Panc1 (cell line): Measurements from ENCODE around the gene MTO1.

Experiments used
- POLR2AphosphoS5 ChIP-seq: IDR thresholded peaks from 2 replicates; pipeline ENCODE4 v1.6.1; 2012; ENCODE audit warnings: mild to moderate bottlenecking, low read depth, low read length, moderate library complexity
- TF ChIP-seq, protein P1 (sequence below): fragments of 450-650 bp; IDR thresholded peaks from 2 replicates; pipeline ENCODE4 v1.5.1; 2017; ENCODE audit warnings: mild to moderate bottlenecking
- TF ChIP-seq, protein P2 (sequence below), 2 experiments: IDR thresholded peaks; 2 replicates each; pipeline ENCODE4 v1.6.1; 2011 to 2012; ENCODE audit warnings: low read depth in 2 of 2, control low read depth in 1 of 2, low read length in 1 of 2, mild to moderate bottlenecking in 1 of 2, moderate library complexity in 1 of 2; ENCODE audit not compliant: insufficient read depth in 1 of 2

DNA sequence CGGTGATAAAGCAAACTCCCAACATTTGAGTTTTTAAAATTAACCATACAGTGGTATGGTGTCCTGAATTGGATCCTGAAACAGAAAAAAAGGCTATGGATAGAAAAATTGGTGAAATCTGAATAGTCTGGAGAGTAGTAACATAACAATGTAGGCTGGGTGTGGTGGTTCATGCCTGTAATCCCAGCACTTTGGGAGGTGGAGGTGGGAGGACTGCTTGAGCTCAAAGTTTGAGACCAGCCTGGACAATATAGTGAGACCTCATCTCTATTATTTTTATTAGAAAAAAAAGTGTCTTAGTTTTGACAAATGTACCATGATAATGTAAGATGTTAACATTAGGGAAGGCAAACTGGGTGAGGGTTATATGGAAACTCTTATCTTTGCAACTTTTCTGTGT is 48.3 kb downstream of the MTO1 start:
- TF ChIP-seq, protein P1, sequence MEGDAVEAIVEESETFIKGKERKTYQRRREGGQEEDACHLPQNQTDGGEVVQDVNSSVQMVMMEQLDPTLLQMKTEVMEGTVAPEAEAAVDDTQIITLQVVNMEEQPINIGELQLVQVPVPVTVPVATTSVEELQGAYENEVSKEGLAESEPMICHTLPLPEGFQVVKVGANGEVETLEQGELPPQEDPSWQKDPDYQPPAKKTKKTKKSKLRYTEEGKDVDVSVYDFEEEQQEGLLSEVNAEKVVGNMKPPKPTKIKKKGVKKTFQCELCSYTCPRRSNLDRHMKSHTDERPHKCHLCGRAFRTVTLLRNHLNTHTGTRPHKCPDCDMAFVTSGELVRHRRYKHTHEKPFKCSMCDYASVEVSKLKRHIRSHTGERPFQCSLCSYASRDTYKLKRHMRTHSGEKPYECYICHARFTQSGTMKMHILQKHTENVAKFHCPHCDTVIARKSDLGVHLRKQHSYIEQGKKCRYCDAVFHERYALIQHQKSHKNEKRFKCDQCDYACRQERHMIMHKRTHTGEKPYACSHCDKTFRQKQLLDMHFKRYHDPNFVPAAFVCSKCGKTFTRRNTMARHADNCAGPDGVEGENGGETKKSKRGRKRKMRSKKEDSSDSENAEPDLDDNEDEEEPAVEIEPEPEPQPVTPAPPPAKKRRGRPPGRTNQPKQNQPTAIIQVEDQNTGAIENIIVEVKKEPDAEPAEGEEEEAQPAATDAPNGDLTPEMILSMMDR, result no peak
- no peak for TF ChIP-seq POLR2AphosphoS5
- TF ChIP-seq, protein P2, sequence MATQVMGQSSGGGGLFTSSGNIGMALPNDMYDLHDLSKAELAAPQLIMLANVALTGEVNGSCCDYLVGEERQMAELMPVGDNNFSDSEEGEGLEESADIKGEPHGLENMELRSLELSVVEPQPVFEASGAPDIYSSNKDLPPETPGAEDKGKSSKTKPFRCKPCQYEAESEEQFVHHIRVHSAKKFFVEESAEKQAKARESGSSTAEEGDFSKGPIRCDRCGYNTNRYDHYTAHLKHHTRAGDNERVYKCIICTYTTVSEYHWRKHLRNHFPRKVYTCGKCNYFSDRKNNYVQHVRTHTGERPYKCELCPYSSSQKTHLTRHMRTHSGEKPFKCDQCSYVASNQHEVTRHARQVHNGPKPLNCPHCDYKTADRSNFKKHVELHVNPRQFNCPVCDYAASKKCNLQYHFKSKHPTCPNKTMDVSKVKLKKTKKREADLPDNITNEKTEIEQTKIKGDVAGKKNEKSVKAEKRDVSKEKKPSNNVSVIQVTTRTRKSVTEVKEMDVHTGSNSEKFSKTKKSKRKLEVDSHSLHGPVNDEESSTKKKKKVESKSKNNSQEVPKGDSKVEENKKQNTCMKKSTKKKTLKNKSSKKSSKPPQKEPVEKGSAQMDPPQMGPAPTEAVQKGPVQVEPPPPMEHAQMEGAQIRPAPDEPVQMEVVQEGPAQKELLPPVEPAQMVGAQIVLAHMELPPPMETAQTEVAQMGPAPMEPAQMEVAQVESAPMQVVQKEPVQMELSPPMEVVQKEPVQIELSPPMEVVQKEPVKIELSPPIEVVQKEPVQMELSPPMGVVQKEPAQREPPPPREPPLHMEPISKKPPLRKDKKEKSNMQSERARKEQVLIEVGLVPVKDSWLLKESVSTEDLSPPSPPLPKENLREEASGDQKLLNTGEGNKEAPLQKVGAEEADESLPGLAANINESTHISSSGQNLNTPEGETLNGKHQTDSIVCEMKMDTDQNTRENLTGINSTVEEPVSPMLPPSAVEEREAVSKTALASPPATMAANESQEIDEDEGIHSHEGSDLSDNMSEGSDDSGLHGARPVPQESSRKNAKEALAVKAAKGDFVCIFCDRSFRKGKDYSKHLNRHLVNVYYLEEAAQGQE (IDR thresholded peaks at IDR 0.05; ENCODE audit: insufficient read depth in 1 of 2, low read depth in 2 of 2, low read length in 1 of 2), result no peak
